GM21390 (cell line): ENCODE measurements around the gene GTF3A.

Experiments used
- ATAC-seq: cut with Tn5 transposase; IDR thresholded peaks from one replicate; pipeline ENCODE4 v1.9.1; 2021; ENCODE audit not compliant: unreplicated experiment

Gene GTF3A

DNA sequence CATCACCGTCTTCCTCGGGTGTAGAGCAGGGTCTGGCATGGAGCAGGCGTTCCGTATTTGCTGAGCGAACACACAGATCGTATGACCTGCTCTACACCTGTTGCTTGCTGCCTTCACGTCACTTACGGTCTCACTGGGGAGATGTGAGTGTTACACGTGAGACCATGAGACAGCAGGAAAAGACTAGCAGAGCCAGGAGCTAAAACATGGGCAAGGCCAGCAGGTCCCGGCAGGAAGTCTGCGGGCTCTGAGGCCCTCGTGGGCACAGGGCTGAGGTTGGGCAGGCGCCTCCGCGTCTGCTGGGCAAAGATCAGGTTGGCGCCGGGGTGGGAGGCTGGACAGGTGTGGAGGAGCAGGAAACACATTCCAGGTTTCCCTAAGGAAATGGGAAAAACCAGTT, 19.7 kb upstream of the GTF3A start:
- no peak for ATAC-seq

DNA sequence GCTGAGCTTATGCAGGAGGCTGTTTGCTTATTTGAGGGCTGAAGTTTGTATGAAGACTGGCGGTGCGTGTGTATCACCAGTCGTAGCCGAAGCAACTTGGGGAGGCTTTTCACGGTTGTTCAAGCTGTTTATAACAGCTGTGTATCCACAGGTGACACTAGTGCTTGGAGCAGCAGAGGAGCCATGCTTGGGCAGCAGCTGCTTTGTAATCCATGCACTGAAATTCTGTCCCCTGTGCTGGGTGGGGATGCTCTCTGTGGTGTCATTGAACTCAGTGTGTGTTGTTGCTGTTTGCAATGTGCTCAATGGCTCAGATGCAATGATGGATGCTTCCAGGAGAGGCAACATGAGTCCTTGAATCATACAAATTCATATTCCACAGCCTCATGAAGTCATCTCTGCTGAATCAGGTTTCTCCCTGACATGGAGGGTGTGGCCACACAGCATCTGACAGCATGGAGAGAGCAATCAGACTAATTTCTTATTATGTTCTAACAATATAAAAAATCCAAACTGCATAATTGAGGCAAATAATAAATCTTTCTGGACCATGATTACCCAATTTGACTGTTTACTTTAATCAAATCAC, 18.8 kb upstream of the GTF3A start:
- ATAC-seq, result no peak

DNA sequence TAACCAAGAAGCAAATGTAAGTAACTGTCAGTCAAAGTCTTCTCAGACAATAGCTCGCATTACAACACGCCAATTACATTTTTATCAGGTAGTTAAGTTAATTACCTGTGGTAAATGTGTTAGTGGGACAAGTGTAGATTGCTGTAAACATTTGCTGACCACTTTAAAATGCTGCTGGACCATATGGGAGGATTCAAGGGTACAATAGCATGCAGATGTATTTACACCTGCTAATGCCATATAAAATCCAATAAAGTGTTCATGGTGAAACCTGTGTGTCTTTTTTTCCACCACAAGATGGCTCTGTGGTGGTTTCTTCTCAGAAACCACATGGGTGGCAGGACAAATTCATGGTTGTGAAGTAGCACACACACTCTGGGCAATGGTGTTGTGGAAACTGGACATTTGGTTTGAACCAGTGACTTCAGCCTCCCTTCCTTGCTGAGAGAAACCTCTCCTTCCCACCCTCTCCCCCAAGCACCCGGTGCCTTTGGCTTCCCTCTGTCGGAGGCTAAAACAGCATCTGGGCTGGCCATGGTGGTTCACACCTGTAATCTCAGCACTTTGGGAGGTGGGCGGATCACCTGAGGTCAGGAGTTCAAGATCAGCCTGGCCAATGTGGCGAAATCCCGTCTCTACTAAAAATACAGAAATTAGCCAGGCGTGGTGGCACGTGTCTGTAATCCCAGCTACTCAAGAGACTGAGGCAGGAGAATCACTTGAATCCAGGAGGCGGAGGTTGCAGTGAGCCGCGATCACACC, 18.1 kb upstream of the GTF3A start:
- no peak for ATAC-seq

DNA sequence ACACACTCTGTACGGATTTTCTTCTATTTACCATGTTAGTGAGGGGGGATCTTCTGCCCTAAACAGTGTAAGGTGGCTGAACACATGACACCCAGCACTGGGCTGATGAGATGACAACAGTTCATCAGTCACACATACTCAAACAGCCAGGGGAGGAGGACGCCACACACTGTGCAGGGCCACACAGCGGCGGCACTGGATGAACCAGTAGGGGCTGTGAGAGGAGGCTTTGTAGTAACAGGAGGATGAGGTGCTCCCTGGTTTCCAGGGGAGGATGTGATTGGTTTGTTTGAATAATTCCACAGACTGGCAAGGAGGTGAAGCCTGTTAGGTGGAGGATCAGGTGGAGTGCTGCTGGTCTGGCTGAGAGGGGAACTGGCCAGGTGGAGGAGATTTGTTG, 16.3 kb upstream of the GTF3A start:
- no peak for ATAC-seq

DNA sequence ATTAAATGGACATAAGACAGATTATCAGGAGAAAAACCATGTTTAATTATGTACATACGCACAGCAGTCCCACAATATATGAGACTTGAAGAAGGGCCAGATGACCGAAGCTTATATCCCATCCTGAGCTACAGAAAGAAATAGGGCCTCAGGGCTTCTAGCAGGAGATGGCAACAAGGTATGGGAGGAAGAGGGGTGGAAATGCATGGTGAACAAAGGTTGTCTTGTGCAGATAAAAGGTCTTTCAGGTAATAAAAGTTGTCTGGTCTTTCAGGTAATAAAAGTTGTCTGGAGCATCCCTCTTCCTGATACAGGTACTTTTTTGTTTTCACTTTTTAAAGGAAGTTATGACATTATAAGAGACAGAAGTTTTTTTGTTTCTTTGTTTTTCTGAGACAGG, 15.4 kb upstream of the GTF3A start:
- ATAC-seq, result no peak

DNA sequence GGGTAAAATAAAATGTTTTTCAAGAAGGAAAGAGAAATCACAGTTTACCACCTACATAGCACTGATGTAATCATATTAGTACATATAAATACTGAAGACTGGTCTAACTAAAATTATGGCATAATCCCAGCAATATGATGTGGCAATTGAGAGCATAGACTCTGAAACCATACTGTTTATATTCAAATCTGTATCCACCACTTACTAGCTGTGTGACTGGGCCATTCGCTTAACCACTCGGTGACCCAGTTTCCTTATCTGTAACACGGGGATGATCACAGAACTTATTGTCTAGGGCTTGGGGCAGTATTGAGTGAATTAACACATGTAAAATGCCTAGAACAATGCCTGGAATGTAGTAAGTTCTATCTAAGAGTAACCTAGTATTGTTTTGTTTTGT, 13.1 kb upstream of the GTF3A start:
- ATAC-seq, result no peak

DNA sequence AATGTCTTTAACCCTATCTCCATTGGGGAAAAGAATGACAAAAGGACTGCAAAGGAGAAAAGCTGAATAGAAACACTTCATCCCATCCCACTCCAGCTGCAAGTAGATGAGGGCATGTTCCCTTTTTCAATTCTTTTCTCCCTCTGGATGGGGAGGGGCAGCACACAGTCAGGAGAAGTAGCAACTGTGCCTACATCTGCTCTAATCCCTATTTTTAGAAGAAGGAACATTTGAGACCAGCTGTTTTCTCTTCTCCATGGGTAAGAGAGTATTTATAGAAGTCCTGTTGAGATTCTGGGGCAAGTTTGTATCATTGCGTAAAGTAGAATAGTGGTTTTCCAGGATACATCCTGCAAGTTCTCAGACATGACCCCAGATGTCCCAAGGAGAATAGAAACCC, 9.3 kb upstream of the GTF3A start:
- ATAC-seq, result no peak

DNA sequence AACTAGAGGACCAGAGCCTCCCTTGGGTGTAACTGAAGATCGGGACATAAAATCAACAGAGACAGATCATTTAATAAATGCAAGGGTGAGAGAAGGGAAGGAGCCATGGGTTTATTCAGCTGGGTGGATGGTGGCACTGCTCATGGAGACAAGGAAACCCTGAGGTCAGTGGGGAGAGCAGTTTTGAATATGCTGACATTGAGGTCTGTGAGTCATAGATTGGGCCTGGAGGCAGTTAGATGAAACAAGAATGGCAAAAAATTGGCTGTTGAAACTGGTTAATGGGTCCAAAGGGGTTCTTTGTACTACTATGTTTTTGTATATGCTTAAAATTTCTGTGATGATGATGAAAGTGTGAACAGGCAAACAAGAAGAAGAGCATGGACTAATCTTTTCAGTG, 5.1 kb upstream of the GTF3A start:
- no peak for ATAC-seq

DNA sequence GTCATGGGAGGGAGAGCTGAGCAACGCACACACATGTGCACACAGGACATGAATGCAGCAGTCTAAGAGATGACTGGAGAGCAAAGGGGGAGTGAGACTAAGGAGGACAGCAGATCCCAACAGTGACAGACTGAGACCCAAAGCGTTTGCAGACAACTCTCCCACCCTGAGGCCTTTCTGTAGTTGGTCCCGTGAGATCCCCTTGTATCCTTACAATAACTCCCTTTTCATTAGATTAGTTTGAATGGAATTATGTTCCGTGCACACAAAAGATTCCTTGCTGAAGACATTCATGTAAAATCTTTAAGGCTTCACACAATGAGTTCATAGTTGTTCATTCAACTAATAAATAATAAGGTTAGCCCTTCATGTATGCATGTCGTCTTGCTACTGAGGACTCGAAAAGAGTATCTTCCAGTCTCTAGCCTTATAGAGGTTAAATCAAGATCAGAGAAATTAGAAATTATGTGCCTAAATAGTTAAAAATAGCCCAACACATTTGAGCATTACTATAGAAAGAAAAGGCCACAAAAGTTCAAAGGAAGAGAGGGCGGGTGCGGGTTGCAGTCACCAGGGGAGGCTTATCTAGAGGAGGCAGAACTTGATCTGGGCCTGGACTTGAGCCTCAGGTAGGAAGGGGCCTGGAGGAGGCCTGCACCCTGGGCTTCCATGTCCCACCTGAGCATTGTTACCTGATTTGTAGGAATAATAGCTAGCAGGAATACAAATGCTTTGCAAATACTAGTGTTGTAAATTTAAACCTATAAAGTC, 3.1 kb upstream of the GTF3A start:
- no peak for ATAC-seq

DNA sequence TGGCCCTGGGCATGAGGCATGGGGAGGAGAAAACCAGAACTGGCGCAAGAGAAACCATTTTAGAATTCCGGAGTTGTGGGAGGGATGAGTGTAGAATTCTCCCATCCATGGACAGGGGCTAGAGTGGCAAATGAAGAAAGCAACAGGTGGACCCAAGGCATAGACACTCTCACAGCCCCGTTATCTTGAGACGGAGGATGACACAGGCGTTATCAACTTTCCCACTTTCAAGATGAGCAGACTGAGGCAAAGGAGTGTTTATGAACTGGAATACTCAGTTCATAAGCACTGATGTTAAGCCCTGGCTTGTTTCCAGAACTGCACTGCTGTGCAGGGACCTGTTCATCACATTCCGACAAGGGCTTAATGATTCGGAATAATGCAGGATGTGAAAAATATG, 1.1 kb upstream of the GTF3A start:
- ATAC-seq, result no peak

DNA sequence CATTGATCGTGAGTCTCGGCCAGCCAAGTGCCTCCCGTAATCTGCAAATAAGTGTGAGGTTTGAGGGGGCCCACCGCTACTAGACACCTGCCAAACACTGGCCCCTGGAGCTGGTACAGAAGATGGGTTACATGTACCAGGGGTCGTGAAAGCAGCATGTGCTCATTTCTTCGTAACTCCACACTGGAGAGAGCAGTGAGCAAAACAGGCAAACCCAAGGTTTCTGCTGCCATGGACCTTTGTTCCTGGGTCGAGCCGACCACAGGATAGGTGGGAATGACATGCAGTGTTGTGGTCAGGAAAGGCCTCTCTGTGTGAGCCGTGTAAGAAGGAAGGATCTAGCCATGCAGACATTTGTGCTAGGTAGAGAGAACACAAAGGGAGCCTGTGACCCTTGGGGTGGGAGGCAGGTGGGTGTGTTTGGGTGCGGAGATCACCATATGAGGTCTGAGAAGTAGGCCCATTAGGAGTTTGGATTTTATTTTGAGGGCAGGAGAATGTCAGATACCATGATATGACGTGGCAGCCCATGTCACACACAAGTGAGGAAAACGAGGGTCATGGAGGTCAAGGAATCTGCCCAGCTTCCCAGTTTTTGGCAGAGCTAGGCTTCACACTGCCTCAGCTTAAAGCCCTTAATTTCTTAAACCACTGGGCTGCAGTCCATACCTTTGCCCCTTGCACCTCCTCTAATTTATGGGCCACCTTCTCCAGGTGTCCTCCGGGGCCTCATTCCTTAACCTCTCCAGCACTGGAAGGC, 919 bp downstream of the GTF3A start:
- no peak for ATAC-seq

DNA sequence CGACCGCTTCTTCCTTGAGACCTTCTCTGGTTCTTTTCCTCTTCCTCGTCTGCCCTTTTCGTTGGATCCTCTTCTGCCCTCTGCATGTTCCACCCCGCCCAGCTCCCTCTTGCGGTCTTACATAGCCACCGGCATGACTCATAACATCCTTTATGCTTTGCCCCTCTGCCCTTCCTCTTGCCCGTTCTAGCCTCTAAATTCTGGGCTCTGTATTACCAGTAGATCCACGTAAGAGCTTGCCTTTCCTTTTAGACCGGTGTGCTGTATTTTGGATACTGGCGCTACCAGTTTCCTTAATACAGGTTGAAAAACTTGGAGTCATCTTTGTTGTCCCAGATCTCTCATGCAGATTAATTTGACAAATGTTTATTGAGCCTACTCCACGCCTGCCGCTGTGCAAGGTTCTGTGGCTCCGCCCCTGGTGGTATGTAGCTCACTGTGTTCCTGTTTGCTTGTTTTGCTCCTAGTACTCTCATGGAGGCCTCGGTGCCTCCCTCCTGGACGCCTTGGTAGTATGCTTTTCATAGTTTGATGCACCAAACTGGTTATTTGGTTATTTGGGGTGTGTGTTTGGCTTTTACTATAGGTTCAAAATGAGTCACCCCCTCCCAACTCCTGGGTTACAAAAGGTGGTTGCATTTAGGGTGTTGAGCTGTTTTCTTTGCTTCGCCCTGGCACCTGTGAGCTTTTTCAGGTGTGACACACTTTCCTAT, 1.7 kb downstream of the GTF3A start:
- peak; percentile 58 for ATAC-seq

DNA sequence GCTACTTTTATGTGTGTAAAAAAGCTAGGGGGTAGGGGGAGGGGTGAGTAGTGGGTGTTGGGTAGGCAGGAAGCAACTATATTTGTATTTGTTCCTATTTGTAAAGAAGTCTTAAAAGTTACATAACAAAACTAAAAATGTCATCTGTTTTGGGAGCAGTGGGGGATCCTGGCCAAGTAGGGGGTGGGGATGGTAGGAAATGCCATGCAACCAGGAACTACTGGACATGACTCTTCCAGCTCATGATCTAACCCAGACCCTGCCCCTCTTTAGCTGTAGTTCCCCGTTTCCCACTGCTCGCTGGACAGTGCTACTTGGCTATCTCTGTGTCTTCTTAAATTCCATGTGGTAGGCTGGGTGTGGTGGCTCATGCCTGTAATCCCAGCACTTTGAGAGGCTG, 3.2 kb downstream of the GTF3A start:
- no peak for ATAC-seq

DNA sequence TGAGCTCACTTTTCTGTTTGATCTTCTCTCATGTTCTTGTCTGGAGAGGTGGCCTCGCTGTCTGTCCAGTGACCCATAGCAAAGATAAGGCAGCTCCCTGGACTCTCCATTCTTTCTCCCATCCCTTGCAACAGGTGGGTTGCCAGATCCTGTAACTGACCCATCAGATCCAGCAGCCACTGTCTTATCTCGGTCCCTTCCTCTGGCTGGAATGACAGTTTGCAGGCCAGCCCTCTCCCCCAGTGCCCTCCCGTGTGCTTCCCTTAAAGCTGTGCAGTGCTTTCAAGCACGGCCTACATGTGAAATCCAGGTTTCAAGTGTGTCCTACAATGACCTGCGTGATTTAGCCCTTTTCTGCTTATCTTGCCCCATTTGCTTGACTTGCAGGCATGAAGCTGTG, 3.7 kb downstream of the GTF3A start:
- ATAC-seq, result no peak

DNA sequence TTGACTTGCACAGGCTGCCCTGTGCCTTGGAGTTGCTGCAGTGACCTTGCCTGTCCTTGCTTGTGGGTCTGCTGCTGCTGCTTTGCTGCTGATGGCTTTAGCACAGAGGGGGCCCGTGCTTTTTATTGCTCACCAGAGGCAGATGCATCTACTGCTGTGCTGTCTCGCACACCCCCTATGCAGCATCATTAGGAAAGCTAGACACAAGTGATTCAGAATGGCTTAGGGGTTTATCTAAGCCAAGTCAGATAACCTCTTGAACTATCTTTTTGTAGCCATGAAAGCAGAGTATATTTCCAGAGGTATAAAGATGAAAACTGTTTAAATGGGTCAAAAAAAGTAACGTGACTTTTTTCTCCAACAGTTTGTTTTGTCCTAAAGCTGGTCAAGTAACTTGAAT, 7.8 kb downstream of the GTF3A start:
- ATAC-seq, result no peak

DNA sequence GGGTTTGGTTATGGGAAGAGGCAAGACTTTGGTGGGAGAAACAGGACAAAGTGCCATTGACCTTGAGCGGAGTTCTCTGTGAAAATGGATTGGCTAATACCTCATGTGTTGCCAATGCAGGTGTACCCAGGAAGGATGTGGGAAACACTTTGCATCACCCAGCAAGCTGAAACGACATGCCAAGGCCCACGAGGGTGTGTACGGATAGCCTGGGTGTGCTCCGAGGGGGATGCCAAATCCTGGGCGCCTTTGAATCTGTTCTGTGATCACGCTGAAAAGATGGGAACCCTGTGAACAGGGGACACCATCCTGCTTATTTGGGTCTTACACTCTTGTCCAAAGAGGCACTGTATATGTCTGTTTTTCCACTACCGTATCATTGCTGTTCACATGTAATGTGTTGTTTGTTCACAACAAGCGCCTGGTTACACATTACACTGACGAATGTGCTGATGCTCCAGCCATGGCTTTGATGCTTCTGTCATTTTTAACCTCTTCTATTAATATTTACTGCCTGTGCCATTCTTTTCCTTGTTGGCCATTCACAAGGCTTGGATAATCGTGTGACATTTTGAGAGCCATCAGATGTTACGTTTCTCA, 8.3 kb downstream of the GTF3A start:
- no peak for ATAC-seq

DNA sequence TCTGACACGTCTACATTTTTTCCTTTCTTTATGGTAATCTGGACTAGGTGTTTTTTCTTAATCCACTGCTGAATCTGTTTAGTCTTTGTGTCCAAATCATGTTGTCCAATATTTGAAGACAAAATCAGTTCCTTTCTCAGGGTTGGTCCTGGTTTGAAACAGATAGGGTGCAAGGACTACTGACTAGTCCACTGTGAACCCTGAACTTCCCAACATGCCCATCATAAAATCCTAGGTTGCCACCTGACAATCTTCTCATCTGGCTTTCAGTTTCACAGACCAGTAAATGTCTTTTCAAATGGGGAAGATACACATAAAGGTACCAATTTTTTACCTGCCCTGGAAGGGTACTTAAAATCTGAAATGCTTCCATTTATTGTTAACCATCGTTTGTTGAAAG, 12.7 kb downstream of the GTF3A start:
- ATAC-seq, result no peak

DNA sequence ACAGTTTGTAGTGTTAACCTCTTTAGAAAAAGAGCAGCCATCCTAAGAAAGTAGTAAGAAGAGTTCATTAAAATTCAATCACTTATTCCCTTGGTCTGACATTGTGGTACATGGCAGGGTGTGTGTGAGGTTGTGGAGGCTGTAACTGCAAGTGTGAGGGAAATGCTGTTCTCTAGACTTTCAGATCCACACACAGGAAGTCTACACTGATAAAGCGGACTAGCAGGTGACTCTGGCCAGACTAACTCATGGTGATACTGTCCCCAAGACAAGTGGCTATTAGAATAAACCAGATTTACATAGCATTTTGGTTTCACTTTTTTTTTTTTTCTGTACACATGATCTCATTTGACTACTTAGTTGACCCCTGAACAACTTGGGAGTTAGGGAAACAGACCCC, 16.0 kb downstream of the GTF3A start:
- no peak for ATAC-seq

DNA sequence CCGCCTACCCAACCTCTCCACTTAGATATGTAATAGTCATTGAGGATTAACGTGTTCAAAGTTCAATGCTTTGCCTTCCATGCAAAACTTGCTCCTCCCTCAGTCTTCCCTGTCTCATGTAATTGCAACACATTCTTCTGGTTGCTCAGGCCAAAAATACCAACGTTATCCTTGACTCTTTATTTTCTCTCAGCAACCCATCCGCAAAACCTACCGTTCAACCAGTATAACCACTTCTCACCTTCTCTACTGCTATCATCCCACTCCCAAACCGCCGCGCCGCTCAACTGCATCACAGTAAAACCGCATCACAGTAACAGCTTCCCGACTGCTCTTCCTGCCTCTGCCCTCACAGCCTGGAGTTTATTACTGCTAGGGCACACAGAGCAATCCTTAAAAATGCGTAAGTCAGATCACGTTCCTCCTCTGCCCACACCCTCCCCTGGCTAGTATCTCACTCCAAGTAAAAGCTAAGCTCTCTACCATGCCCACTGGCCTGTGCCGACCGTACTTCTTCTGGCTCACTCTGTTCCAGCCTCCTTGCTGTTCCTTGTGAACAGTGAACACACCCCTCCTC, 17.7 kb downstream of the GTF3A start:
- no peak for ATAC-seq

DNA sequence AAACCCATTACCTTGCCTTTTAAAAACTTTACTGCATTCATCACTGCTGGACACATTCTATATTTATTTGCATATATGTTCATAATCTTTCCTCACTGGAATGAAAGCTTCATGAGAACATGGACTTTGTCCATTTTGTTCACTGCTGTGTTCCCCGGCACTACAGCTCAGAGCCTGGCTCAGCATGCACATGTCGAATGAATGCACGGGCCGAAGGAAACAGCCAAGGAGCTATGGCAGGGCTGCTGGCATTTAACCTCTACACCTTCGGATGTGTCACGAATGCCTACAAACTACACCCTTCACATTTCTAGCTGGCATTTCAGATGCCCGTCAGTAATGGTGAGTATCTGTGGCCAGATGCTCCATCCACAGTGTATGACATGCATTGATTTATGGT, 18.4 kb downstream of the GTF3A start:
- no peak for ATAC-seq
